Activated CD8-positive, alpha-beta memory T cell treated with anti-CD3 and anti-CD28 coated beads for 48 hours (primary cell): ENCODE data around the gene USP7.
A peak's percentile ranks its signal among the peaks of the same experiment; 100 is the strongest.

Experiments
- DNase-seq, 3 experiments: peaks; one replicate each; pipeline ENCODE4 v3.0.0-alpha.2; 2020; ENCODE audit warnings: low read depth in 2 of 3, low spot score in 2 of 3

Gene USP7

DNA sequence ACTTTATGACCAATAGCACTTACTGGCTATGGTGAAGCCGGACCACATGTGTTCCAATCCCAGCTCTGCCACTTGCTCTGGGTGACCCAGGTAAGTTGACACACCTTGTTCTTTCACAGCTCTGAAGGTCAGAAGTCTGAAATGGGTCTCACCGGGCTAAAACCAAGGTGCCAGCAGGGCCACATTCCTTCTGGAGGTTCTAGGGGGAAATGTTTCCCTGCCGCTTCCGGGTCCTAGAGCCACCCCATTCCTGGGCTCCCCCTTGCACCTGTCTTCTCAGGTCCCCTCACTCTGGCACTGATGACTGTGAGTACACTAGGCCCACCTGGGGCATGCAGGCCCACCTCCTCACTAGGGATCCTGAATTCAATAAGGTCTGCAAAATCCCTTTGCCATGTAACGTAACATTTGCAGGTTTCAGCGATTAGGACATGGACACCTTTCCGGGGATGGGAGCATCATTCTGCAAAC is 11.4 kb downstream of the USP7 start:
- DNase-seq = no peak

DNA sequence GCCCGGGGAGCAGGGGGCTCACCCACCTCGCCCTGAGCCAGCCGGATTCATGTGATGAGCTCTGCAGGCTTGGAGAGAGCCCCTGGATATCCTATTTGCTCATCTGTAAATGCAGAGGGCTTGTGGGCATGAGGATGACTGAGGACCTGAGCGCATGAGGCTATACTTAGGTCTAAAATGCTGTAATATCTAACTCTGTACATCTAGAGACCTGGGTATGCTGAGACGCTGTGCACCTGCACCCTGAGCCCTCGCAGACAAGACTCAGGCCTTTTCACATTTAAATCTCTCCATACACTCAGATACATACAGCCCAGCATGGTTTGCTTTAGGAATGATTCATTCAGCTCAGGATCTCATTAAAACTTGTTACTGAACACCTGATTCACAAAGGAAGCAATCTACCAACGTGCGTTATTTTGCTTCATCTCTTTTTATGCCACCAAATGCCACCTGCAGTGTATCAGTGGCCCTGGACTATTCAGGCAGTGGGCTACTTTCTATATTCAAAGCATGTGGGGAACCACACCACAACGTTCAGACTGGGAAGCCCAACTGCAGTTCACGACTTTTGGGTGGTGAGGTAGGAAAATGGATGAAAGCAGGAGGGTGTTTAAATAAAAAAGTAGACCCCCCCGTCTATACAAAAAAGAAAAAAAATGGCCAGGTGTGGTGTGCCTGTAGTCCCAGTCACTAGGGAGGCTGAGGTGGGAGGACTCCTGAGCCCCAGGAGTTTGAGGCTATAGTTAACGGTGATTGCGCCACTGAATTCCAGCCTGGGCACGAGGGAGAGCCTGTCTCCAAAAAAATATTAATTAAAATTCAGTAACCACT is 12.0 kb downstream of the USP7 start:
- DNase-seq = no peak

DNA sequence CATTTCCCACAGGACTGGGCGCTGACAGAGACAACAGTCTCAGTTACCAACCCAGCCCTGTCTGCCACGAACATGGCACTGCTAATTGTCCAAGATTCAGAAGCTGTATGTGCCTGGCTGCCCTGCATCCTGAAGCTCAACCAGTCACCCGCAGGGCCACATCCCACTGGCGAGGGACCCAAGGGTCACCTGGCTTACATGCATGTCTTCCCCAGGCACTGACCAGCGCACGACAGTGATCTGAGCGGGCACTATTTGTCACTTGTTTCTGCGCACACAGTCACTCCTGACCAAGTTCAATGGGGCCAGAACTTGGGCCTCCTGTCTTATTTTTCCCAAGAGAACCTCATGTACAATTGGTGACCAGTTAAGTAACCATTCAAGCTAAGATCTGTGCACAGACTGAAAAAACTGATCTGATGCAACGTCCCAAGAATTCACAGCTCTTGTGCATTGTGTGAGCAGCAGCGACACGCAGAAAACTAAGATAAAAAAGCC is 13.1 kb downstream of the USP7 start:
- DNase-seq = no peak

DNA sequence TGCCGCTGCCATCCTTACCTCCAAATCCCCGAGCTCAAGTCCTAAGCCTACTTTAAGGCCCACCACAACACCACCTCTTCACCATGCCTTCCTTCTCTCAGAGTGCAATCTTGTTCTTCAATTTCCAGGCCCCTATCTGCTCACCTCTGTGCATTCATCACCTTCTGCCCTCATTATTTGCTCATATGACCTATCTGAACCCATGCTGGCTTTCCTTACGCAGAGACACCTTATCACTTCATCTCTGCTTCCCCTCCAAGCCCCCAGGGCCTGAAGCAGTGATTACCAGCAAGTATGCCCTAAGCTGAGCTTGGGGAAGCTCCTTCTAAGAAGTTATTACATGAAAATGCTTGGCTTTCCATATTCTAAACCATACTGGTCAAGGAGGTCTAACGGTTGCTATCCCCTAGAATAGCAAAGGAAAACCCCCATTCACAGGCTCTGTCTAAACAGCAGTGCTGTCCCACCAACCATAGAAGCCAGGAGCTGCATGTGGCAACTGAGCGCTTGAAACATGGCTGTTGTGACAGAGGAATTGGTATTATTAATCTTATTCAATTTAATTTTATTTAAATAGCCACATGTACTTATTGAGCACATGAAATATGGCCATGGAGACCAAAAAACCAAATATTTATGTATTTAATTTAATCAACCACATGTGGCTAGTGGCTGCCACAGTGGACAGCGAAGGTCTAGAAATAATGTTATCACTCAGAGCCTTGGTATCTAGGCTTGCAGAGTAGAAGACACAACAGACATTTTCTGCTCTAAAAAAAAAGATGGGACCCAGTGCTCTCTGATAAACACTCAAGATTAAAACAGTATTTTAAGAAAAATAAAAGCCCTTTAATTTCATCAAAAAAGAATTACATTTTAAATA is 13.9 kb downstream of the USP7 start:
- DNase-seq = no peak

DNA sequence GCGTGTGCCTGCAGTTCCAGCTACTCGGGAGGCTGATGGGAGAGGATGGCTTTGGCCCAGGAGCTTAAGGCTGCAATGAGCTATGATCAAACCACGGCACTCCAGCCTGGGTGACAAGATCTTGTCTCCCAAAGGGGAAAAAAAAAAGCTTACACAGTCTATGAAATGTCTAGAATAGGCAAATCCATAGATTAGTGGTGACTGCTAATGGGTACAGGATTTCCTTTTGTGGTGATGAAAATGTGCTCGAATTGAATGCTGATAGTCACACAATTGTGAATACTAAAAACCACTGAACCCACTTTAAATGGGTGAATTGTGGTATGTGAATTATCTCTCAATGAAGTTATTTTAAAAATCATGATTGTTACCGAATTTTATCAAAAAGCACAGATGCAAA is 14.9 kb downstream of the USP7 start:
- no peak for DNase-seq

DNA sequence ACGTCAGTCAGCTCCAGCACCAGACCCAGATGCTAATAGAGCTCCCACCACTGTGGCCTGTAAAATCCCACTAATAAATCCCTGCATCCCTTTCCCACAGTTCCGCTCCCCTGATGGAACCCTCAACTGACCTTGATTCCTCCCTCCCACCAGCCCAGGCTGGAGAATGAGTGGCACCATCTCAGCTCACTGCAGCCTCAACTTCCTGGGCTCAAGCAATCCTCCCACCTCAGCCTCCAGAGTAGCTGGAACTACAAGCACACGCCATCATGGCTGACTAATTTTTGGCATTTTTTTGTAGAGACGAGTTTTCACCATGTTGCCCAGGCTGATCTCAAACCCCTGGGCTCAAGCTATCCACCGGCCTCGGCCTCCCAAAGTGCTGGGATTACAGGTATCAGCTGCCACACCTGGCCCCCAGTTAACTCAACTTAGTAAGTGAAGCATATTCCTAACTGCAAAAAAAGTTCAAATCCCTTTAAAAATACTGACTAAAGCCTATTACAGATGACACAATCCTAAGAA is 15.6 kb downstream of the USP7 start:
- DNase-seq = no peak

DNA sequence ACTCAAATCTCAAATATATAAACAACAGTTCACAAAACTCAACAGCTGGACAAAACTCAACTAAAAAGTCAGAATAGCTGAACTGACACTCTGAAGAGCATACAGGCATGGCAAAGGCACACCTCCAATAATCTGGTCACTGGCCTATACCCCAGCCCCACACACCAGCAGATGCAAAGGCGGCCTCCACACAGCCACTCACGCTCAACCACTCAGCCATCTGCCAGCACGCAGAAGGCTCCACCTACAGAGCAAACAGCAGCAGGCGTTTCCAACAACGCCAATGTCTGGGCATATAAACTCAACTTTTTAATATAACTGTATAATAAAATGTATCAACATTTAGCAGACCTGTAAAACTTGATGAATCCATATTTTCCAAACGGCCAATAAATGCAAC is 17.2 kb downstream of the USP7 start:
- DNase-seq = no peak

DNA sequence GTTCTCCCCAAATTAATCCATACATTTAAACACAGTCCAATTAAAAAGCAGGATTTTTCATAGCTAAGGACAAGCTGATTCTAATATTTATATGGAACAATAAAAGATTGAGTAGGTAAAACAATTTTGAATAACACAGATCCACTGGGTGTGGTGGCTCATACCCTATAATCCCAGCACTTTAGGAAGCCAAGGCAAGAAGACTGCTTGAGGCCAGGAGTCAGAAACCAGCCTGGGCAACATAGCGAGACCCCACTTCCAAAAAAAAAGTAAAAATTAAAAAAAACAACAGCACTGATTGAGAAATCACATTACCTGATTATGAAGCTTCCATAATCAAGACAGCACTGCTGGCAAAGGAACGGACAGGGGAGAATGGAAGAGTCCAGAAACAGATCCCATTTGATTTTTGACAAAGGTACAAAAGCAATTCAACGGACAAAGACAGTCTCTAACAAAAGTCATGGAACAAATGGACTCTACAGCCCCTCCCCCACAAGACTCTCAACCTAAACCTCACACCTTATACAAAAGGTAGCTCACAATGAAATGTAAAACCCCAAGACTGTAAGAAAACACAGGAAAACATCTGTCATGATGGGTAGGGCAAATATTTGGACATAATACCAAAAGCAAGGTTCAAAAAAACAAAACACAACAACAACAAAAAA is 17.9 kb downstream of the USP7 start:
- DNase-seq = no peak

DNA sequence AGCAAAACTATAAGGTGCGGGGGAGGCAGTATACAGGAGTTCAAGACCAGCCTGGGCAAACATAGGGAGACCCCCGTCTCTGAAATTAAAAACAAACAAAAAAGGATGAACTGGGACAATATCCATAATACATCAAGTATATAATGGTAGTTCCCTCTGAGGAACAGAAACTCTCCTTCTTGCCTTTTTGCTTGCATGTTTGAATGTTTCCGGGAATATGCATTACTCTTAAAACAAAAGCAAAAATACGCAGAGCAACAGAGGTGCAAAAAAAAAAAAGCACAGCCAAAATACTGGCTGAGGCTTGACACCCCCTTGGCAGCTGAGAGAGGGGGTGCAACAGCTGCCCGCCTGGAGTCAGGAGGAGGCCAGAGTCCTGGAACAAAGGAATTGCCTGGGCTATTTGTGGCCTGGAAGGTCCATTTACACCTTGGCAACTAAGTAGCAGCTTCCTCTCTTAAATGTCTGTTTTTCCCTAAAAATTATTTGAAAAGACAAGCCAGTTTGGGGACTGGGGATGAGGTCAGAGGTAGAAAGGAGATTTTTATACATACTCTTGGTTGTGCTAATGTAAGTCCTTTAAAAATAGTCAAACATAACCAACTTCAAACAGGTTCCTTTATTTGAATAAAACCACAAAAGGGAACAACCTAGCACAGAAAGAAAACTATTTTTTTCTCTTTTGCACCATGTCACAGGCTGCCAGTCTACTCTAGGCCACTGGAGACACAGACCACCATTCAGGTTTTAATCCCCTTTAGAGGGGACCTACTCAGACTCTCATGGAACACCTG is 19.5 kb downstream of the USP7 start:
- DNase-seq = no peak

DNA sequence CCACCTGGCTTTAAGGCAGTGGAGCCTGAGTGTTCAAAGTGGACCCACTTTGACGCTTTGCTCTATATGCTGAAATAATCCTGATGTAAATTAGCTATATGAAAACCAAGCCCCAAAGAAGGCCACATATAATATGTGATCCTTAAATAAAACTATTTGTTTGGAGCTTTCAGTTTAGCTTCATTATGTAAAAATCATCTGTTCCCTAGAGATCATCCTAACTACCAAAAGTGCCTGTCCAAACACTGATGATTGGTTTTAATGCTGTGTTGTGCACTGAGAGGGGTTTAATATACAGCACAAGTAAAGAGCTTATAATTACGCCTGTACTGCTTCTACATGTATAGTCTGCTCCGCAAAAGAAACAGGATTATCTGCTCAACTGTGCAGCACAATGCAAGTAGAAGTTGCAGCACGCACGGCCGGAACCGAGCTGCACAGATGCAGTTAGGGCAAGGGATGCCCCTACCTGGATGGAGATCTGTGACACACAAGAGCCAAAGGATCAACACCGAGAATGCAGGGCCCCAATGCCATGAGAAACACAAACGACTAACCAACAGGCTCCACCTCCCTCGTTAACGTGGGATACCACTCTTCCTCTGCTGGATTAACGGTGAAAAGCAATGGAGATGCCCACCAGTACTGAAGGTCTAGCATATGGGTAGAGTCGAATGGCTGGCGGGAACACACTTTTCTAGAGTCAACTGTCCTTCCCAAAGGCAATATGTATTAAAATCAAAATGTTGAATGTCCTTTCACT is 20.5 kb downstream of the USP7 start:
- DNase-seq = no peak

DNA sequence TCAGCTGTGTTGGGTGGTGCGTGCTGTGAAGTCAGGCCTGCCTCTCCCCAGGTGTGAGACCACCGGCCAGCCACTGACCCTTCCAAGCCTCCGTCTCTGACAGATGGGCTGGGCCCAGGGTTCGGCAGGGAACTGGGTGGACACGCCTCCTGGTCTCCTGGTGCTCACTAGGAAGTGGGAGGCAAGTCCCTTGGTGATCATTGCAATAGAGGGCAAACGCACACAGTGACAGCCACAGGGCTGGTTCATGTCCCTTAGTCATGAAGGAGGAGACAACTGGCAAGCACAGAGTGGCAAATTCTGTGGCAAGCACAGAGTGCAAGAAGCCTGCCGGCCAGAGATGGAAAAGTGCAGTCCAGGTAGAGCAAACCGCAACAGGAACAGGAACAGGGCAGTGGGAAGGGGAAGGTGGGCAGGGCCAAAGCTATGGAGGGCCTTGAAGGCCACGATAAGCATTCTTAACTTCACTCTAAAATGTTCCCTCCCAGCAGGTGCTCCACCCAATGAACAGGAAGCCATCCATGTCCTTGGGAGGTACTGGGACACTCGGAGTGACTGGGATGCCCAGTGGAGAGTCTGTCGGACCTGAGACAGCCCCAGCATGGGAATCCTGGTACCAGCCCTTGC is 21.9 kb downstream of the USP7 start:
- no peak for DNase-seq

DNA sequence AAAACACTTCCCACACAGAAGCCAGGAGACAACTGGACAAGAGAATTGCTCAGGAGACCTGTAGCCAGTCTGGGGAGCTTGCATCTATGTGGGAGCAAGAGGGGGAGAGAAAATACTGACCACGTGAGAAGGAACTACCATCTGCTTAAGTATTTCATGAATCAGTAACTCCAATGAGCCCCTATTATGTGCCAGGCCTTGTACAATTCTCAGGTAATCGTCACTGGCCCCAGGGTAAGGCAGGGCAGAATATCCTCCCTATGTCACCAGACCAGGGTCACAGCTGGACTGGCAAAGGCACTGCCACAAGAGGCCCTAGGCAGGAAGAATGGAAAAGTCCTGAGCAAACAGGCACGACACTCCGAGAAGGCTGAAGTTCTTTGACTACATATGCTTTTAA is 25.9 kb downstream of the USP7 start:
- no peak for DNase-seq

DNA sequence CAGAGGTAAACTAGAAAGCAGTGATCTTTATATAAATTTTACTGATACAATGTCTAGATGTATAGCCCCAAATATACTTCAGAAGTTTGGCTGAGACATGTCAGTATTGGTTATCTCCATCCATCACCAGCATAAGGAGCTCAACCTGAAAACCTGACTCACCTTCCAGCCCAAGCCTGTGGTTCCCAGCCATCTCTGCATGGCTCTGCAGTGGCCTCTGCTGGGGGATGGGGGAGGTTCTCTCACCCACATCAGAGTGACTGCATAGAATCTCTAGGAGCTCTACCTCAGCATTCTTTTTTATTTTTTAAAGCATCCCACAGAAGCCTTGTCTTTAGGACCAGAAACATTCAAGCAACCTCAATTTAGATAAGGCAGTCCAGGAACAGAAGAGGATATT is 27.3 kb downstream of the USP7 start:
- DNase-seq = peak in 2 of 3 experiments; percentile 40 to 59

DNA sequence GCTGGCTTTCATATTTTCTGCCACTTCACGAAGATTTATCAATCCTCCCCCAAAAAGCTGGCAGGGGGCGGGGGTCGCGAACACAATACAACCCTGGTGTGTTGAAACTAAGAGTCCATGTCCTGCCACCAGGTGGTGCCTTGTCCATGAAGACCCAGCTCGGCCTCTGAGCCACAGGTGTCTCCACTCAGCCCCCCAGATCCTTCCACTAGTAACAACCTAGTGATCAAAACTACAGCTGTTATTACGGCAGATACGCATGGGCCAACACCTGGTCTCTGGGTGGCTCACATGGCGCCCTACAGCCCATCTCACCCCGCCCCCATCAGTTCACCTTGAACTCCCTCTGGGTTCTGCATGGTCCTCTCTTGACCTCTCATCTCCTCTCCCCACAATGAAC is 27.7 kb downstream of the USP7 start:
- DNase-seq = no peak

DNA sequence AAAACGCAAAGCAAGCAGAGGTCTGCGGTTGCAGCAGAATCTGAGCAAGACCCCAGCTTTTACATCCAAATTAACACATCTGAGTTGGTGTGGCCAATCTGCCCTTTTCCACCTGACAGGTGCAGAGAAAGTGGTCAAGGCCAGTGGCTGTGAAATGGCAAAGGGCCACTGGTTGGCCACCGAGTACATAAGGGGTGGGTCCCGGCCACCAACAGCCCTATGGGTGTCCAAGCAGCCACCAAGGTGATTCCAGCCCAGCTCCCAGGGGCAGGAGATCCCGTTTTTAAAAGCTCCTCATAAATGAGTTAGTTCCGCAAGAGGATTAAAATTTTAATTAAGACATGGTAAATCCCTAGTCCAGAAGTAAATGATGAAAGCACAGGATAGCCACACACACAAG is 29.1 kb downstream of the USP7 start:
- DNase-seq = no peak

DNA sequence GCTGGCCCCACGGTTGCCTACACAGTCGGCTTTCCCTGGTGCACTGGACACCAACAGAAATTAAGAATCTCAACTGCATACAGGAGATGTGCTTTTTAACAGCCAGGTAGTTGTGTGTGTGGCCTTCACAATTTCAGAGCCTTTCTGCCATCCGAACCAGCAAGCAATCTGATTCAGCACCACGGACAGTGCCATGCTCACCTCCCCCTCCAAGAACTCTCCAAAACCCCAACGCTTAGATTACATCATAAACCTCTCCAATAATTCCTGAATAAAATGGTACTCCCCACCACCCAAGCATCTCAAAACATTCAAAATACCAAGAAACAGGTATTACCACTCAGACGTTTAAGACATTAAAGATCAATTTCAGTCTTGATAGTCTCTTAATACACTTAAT is 31.8 kb downstream of the USP7 start:
- no peak for DNase-seq

DNA sequence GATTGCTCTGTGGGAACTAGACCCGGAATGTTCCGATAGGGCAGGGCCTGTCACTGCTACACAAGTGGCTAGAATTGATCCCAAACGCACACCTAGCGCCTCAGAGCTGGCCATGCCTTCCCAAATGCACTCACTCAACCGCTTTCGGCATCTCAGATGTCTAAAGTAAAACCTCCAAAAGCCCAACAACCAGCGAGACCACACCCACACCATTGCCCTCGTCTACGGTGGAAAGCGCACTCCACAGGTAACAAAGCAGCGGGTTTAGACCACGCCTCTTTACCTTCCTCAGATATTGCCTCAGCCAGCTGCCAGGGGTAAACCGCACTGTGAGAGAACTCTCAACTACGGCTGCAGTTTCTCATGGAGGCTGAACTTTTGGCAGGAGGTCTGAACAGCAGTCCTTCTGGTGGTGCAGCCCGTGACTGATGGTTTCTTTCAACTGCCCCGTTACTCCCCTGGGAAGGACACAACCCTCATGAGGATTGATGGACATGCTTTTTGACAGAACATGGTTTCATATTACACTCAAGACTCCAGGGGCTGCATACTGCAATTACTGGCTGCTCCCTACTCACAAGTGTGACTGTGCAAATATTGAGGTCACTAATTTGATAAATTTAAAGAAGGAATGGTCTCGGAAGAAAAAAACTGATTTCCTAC is 34.5 kb downstream of the USP7 start:
- DNase-seq = no peak

DNA sequence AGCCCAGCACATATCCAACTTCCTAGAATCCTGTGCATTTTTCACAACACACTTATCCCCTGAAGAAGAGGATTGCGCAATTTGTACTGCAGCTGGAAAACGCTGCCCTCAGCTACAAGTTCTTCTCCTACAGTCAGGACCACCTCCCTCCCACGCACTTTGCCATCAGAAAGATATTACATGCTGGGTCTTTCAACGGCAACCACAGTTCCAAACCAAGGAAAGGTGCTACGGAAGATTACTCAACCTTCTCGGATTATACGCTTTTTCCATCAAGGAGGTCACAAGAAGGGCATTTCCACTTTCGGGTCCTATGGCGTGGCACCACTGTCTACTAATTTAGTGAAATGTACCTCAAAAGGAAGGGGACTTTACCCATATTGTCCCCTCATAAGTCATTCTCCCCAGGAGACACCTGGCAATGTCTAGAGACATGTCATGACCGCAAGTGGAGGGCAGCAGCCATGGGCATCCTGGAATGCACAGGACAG is 35.2 kb downstream of the USP7 start:
- DNase-seq = peak in 2 of 3 experiments; percentile 15 to 26

DNA sequence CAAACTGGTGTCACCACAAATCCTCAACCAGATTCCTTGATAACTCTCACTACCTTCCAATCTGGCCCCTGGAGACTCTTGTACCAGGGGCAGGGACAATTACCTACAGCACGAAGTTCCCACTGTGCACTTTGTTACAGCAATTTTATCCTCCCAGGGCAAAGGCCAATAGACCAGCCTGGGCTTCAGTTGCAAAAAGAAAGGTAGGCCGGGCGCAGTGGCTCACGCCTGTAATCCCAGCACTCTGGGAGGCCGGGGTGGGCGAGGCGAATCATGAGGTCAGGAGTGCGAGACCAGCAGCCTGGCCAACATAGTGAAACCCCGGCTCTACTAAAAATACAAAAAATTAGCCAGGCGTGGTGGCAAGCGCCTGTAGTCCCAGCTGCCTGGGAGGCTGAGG is 36.9 kb downstream of the USP7 start:
- no peak for DNase-seq
